Ishikawa (cell line): ENCODE measurements around the gene CLSTN1.

ENCODE experiments used
- CREB1 ChIP-seq: IDR thresholded peaks from 2 replicates; pipeline ENCODE4 v1.6.1; 2012; ENCODE audit warnings: low read depth
- ZBTB7A ChIP-seq: IDR thresholded peaks from 2 replicates; pipeline ENCODE4 v1.6.1; 2012; ENCODE audit warnings: low read depth

DNA sequence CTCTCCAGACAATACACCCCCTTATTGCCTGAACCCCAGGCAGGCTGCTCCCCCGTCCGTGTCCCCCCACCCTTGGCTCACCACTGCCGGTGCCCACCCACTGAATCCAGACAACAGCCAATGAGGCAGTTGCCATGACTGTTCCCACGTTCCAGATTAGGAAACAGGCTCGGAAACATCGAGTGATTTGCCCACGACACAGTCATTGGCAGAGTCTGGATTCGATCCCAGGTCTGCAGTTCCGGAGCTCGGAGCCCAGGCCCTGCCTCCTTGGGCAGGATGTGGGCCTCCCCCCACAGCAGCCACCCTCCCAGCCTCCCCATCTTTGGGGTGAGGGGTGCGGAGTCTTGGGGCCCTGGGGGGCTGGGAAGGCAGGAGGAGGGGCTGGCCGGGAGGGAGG is 20.3 kb upstream of the CLSTN1 start:
- TF ChIP-seq CREB1 (no peak), ZBTB7A (no peak)
